Measurements from ENCODE around the gene ZSWIM1.

- no peak for TF ChIP-seq EZH2phosphoT487 (IDR thresholded peaks at IDR 0.05; ENCODE audit: low read length)
- TF ChIP-seq, protein P1, sequence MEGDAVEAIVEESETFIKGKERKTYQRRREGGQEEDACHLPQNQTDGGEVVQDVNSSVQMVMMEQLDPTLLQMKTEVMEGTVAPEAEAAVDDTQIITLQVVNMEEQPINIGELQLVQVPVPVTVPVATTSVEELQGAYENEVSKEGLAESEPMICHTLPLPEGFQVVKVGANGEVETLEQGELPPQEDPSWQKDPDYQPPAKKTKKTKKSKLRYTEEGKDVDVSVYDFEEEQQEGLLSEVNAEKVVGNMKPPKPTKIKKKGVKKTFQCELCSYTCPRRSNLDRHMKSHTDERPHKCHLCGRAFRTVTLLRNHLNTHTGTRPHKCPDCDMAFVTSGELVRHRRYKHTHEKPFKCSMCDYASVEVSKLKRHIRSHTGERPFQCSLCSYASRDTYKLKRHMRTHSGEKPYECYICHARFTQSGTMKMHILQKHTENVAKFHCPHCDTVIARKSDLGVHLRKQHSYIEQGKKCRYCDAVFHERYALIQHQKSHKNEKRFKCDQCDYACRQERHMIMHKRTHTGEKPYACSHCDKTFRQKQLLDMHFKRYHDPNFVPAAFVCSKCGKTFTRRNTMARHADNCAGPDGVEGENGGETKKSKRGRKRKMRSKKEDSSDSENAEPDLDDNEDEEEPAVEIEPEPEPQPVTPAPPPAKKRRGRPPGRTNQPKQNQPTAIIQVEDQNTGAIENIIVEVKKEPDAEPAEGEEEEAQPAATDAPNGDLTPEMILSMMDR (IDR thresholded peaks at IDR 0.05; ENCODE audit: low read length): no peak
These were observed 27.5 kb upstream of the ZSWIM1 start for GRCh38 chr20:45853484-45853883.
